Activated CD4-positive, alpha-beta T cell treated with anti-CD3 and anti-CD28 coated beads, Interleukin-2, amount 10 ng/mL, durations not matched to agents 7 days and 5 days (primary cell): ENCODE measurements around the gene AUTS2. TPM values are rescaled to one million over a fixed set of nuclear protein-coding genes. Genes with fewer than 3 reads are reported as not detected.
A peak's percentile ranks its signal among the peaks of the same experiment; 100 is the strongest.

Experiments
- CTCF ChIA-PET: fragments of 350-600 bp; sonication (Branson Sonifier 250); formaldehyde crosslinking; loops from one replicate; lab custom pipeline; 2021; ENCODE audit warnings: antibody characterized with exemption; lab: Charles Lee
- POLR2A ChIA-PET: fragments of 350-600 bp; sonication (Branson Sonifier 250); formaldehyde crosslinking; loops from one replicate; lab custom pipeline; 2021; ENCODE audit warnings: antibody characterized with exemption; lab: Charles Lee
- DNase-seq: peaks from one replicate; pipeline ENCODE4 v3.0.0-alpha.2; 2020
- H3K27ac Mint-ChIP-seq: one replicate; pipeline ENCODE4 v1.8.0; 2021; ENCODE audit warnings: mild to moderate bottlenecking, moderate library complexity, mixed read lengths
- H3K27me3 Mint-ChIP-seq: one replicate; pipeline ENCODE4 v1.8.0; 2021; ENCODE audit warnings: mixed read lengths
- H3K36me3 Mint-ChIP-seq: one replicate; pipeline ENCODE4 v1.8.0; 2021; ENCODE audit warnings: low read depth, mixed read lengths
- H3K4me1 Mint-ChIP-seq: one replicate; pipeline ENCODE4 v1.8.0; 2021; ENCODE audit warnings: mixed read lengths
- H3K4me3 Mint-ChIP-seq: one replicate; pipeline ENCODE4 v1.8.0; 2021; ENCODE audit warnings: mild to moderate bottlenecking, moderate library complexity, mixed read lengths
- H3K9me3 Mint-ChIP-seq: one replicate; pipeline ENCODE4 v1.8.0; 2021; ENCODE audit warnings: mixed read lengths
- total RNA-seq, 2 experiments: library from RNA; stranded (reverse); gene quantifications; one replicate each; pipeline ENCODE4 v1.2.3, GENCODE V29; 2021

The AUTS2 gene
- total RNA-seq, 2 experiments from 2014 or later, result 13.9 to 18.9 TPM

DNA sequence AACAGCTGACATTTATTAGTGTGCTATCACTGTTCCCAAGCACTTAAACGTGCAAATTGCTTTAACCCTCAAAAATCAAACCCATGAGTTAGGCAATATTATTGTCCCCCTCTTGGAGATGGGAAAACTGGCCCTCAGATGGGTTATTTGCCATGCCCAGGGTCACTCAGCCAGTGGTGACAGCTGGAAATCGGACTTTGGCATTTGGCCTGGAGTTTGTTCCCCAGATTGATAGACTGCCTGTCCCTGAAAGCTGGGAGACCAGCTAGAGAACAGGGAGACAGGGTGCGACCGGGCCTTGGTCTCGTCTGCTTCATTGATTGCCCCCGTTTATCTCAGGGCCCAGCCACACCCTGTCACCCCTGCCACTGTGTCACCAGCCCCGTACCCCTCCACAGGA lies 1167.4 kb downstream of the AUTS2 start:
- H3K4me3 Mint-ChIP-seq, result no peak overlapping the region
- CTCF ChIA-PET, result no interaction called here

DNA sequence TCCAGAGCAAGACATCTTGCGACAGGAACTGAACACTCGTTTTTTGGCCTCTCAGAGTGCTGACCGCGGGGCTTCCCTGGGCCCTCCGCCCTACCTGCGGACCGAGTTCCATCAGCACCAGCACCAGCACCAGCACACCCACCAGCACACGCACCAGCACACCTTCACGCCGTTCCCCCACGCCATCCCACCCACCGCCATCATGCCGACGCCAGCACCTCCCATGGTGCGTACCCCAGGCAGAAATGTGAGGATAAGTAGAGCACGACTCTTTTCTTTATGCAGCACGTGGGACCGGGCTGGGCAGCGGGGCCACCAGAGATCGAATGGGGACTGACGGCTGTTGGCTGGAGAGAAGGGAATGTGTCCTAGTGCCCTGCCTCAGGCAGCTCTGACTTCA lies 1167.8 kb downstream of the AUTS2 start:
- no peaks in the 10 kb centered on the region for H3K36me3 Mint-ChIP-seq
- no peaks in the 10 kb centered on the region for H3K9me3 Mint-ChIP-seq
- POLR2A ChIA-PET, result no interaction called here
- H3K27me3 Mint-ChIP-seq, result no peaks in the 10 kb centered on the region
- H3K4me3 Mint-ChIP-seq, result no peak overlapping the region
- CTCF ChIA-PET, result no interaction called here
- no peak overlapping the region for H3K27ac Mint-ChIP-seq
- peaks cover 8% of the 10 kb centered on the region for H3K4me1 Mint-ChIP-seq
- DNase-seq, result no peak

More for the DNA sequence above, 1167.4 kb downstream of the AUTS2 start:
- H3K27ac Mint-ChIP-seq, result no peak overlapping the region
- POLR2A ChIA-PET, result no interaction called here
- H3K4me1 Mint-ChIP-seq, result peaks cover 8% of the 10 kb centered on the region
- no peaks in the 10 kb centered on the region for H3K36me3 Mint-ChIP-seq
- no peaks in the 10 kb centered on the region for H3K9me3 Mint-ChIP-seq
- no peak for DNase-seq
- H3K27me3 Mint-ChIP-seq, result no peaks in the 10 kb centered on the region

DNA sequence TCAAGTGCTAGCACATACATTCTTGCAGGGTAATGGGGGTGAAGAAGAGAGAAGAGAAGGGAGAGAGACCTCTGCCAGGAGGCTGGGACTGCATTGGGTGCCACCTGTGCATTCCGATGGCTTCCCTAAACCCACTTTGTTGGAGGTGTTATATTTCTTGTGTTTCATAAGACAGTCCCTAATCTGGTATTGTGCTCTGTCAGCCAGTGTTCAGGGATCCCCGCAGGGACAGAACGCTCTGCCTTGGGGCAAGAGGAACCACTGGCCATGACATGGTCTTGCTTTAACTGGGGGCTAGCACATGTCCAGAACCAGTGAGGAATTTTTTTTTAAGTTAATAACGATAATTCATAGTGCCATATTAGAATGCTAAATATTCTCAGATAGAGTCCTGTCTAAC lies 1168.4 kb downstream of the AUTS2 start:
- ChIA-PET POLR2A (no interaction called here), CTCF (no interaction called here)
- Mint-ChIP-seq H3K27me3 (no peaks in the 10 kb centered on the region), H3K9me3 (no peaks in the 10 kb centered on the region), H3K4me1 (peaks cover 8% of the 10 kb centered on the region), H3K27ac (no peak overlapping the region), H3K4me3 (no peak overlapping the region), H3K36me3 (no peaks in the 10 kb centered on the region)
- DNase-seq, result no peak

DNA sequence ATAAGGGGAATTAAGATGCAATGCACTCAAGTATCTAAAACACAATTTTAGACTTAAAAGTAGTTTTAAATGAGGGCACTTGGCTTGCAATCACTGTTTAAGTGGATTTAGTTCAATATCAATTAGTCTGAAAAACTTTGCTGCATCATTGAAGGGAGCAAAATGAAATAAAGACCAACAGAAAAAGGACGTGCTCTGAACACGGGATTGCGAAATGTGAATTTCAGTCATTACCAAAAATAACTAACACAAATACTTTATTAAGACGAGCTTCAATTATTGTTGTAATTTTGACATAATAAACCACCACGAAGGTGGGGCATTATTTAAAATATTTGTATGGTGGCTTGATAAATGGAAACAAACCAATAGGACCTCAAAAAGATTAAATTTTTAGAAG lies 1171.9 kb downstream of the AUTS2 start:
- POLR2A ChIA-PET, result no interaction called here
- CTCF ChIA-PET, result interaction anchor here (1.2 kb wide), 1 partner anchor 9 kb away, joined by 4 read pairs; no protein-coding TSS in a partner anchor
- no peak for DNase-seq
- Mint-ChIP-seq H3K27ac (no peak overlapping the region), H3K9me3 (no peaks in the 10 kb centered on the region), H3K36me3 (no peaks in the 10 kb centered on the region), H3K27me3 (no peaks in the 10 kb centered on the region), H3K4me1 (no peaks in the 10 kb centered on the region), H3K4me3 (no peak overlapping the region)

DNA sequence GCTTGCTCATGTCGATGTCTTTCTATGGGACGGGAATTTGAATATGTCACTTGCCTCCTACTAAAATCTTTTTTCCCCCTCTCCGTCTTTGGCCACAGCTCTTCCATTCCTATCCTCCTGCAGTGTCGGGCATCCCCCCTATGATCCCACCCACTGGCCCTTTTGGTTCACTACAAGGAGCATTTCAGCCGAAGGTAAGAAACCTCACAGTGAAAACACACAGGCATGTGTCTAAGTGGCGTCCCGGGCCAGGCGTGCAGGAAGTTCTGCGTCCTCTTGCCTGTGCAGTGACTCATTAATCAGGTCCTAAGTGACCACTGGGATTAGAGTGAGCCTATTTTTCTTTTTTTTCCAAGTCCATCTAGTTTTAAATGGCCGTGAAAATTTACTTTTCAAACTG lies 1173.2 kb downstream of the AUTS2 start:
- Mint-ChIP-seq H3K9me3 (no peaks in the 10 kb centered on the region), H3K4me1 (peaks cover 10% of the 10 kb centered on the region), H3K27me3 (no peaks in the 10 kb centered on the region), H3K27ac (no peak overlapping the region), H3K4me3 (no peak overlapping the region), H3K36me3 (no peaks in the 10 kb centered on the region)
- ChIA-PET CTCF (no interaction called here), POLR2A (no interaction called here)
- no peak for DNase-seq

DNA sequence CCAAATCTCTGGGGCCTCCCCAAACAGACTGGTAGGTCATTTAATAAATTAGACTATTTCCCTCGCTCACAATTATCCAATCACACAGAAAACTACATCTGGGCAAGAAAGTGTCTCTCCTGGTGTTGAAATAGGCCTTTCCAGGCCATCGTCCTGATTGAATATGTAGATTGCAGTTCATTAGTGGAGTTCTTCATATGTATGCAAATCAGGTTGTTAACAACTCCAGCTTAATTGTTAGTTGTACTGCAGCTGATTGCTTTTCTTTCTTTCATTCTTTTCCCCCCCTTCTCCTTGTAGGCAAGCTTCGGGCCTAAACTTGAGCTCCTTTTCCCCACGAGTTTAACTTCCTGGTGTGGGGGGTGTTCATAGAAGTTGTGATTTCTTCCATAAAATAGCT lies 1174.6 kb downstream of the AUTS2 start:
- POLR2A ChIA-PET, result no interaction called here
- Mint-ChIP-seq H3K27ac (no peak overlapping the region), H3K4me3 (no peak overlapping the region), H3K36me3 (no peaks in the 10 kb centered on the region), H3K4me1 (peaks cover 25% of the 10 kb centered on the region), H3K9me3 (no peaks in the 10 kb centered on the region), H3K27me3 (no peaks in the 10 kb centered on the region)
- no peak for DNase-seq
- CTCF ChIA-PET, result no interaction called here

DNA sequence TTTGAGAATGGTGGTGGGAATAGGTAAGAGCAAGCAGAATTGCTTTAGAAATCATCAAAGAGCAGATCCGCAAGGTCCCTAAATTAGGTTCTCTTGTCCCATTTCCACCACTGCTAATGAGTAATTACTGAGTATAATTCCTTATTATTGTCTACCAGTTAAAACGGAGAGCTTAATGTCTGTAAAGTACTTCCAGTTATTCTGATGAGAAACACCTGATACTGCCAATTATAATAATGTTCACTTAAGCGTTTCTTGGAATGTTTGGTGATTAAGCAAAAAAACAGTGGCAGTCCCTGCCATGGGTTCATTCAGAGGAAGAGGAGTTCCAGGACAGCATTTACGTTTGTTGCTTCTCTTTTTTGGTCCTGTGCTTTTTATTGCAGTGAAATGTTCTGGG lies 1175.1 kb downstream of the AUTS2 start:
- no peak for DNase-seq
- Mint-ChIP-seq H3K4me3 (no peak overlapping the region), H3K4me1 (peaks cover 29% of the 10 kb centered on the region), H3K27ac (no peak overlapping the region), H3K9me3 (no peaks in the 10 kb centered on the region), H3K27me3 (no peaks in the 10 kb centered on the region), H3K36me3 (no peaks in the 10 kb centered on the region)
- CTCF ChIA-PET, result no interaction called here
- POLR2A ChIA-PET, result no interaction called here

DNA sequence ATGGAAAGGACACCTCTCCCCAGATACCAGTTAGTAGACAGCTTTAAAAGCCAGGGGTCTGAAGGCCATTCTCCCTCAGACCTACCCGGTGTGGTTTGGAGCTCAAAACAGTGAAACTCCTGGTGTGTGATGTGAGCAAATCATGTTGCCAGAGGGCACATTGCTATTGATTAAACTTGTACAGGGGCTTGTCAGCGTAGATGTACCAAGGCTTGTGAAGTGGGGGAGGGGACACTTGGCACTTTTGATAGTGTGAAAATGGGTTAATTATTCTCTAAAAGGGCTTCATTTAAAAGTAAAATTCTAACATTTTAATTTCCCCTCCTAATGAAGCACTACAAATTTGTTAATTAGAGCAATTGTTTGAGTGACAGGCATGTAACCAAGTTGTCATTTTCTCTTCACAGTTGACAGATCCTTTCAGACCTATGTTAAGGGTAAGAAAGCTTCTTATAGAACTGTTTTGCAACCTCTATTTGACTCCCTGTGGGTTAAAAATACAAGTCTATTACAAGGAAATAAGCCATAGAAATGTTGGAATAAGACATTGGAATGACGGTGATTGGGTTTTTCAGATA lies 1176.8 kb downstream of the AUTS2 start:
- H3K4me1 Mint-ChIP-seq, result peaks cover 45% of the 10 kb centered on the region
- no peak overlapping the region for H3K27ac Mint-ChIP-seq
- H3K27me3 Mint-ChIP-seq, result no peaks in the 10 kb centered on the region
- no peaks in the 10 kb centered on the region for H3K9me3 Mint-ChIP-seq
- no peaks in the 10 kb centered on the region for H3K36me3 Mint-ChIP-seq
- no peak overlapping the region for H3K4me3 Mint-ChIP-seq
- no peak for DNase-seq
- ChIA-PET POLR2A (interaction anchor here (0.6 kb wide), 1 partner anchor 76 kb away, joined by 7 read pairs; no protein-coding TSS in a partner anchor), CTCF (no interaction called here)

DNA sequence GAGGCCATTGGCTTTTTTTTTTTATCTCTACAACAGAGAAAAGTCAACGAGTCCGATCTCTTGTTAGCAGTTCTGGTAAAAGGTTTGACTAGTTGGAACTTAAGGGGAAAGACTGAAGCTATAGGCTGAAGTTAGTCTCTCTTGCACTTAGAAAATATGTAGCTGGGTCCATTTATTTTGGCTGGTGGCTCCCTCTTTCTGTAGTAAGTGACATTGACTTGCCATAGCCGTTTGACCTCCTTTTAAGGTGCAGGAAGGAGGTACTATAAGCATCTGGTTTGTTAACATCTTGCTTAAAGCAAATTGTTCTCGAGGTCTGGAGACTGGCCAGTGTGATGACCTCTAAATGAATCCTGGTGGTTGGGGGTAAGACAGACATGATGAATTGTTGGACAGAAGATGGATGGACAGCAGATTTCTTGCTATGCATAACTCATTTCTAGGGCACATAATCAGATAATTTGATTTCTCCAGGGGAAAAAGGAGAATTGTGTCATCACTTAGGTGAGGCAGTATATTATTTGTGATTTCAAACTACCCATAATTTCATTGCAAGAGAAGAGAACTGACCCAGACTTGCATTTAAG lies 1177.4 kb downstream of the AUTS2 start:
- no peak for DNase-seq
- H3K4me1 Mint-ChIP-seq, result peaks cover 47% of the 10 kb centered on the region
- ChIA-PET CTCF (interaction anchor here (0.6 kb wide), 1 partner anchor 445 kb away, joined by 3 read pairs; no protein-coding TSS in a partner anchor), POLR2A (no interaction called here)
- no peaks in the 10 kb centered on the region for H3K9me3 Mint-ChIP-seq
- H3K27ac Mint-ChIP-seq, result no peak overlapping the region
- H3K36me3 Mint-ChIP-seq, result no peaks in the 10 kb centered on the region
- H3K4me3 Mint-ChIP-seq, result no peak overlapping the region
- no peaks in the 10 kb centered on the region for H3K27me3 Mint-ChIP-seq

DNA sequence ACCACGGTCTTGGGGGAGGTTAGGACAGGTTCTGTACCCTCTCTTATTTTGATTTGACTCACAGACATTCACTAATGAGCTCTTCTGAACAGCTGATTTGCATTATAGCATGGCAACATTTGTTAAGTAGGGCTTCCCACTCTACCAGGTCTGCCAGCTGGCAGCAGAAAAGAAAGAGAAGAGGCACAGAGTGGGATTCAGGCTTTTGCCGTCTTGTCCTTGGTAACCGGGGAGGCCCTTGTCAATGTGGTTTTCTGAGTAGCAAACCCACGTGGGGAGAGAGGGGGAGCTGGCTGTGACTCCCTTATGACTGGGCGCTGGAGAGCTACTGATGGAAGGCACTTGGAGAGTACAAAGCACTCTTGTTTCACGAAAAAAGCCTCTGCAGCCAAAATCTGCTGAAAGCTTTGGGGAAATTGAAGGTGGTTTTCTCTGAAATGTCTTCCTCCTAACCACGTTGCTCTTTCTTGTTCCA lies 1178.4 kb downstream of the AUTS2 start:
- Mint-ChIP-seq H3K9me3 (no peaks in the 10 kb centered on the region), H3K27me3 (no peaks in the 10 kb centered on the region), H3K36me3 (no peaks in the 10 kb centered on the region), H3K4me1 (peaks cover 47% of the 10 kb centered on the region), H3K27ac (peak overlapping the region; percentile 82), H3K4me3 (no peak overlapping the region)
- peak; percentile 18 for DNase-seq
- CTCF ChIA-PET, result interaction anchor here (0.6 kb wide), 1 partner anchor 949 kb away, joined by 3 read pairs; no protein-coding TSS in a partner anchor
- POLR2A ChIA-PET, result no interaction called here

DNA sequence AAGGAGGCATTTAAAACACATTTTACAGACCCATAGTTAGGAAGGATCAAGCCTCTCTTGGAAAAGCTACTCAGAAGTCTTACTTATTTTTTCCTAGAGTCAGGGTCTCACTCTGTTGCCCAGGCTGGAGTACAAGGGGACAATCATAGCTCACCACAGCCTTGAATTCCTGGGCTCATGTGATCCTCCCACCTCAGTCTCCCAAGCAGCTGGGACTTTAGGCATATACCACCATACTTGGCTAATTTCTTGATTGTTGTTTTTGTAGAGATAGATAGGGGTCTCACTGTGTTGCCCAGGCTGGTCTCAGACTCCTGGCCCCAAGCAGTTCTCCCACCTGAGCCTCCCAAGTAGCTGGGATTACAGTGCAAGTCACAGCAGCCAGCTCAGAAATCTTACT lies 1179.0 kb downstream of the AUTS2 start:
- H3K9me3 Mint-ChIP-seq, result no peaks in the 10 kb centered on the region
- no peak overlapping the region for H3K4me3 Mint-ChIP-seq
- POLR2A ChIA-PET, result no interaction called here
- H3K4me1 Mint-ChIP-seq, result peaks cover 47% of the 10 kb centered on the region
- DNase-seq, result no peak
- CTCF ChIA-PET, result no interaction called here
- H3K27ac Mint-ChIP-seq, result peak overlapping the region; percentile 82
- no peaks in the 10 kb centered on the region for H3K27me3 Mint-ChIP-seq
- no peaks in the 10 kb centered on the region for H3K36me3 Mint-ChIP-seq

DNA sequence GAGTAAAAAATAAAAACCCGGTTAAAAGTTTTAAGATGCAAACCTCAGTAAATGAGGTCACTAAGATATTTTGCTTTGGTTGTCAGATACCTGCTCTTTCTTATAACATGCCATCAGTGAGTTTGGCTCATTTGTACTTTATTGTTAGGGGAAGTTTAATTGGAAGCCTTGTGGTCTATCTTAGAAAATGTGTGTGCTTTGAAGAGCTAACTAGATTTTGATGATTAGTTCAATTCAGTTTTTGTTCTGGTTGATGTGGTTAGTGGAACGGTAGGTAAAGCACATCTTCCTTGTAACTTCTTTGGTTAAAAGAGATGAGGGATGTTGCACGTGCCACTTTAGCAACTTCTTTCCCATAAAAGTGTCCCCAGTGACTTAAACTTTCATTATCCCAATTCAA lies 1180.3 kb downstream of the AUTS2 start:
- POLR2A ChIA-PET, result no interaction called here
- Mint-ChIP-seq H3K9me3 (no peaks in the 10 kb centered on the region), H3K27me3 (no peaks in the 10 kb centered on the region), H3K4me3 (no peak overlapping the region), H3K36me3 (no peaks in the 10 kb centered on the region), H3K4me1 (peaks cover 47% of the 10 kb centered on the region), H3K27ac (peak overlapping the region; percentile 78)
- DNase-seq, result no peak
- CTCF ChIA-PET, result interaction anchor here (1.8 to 1.9 kb wide), 2 partner anchors 9 to 10 kb away, joined by 4 to 6 read pairs; no protein-coding TSS in a partner anchor

DNA sequence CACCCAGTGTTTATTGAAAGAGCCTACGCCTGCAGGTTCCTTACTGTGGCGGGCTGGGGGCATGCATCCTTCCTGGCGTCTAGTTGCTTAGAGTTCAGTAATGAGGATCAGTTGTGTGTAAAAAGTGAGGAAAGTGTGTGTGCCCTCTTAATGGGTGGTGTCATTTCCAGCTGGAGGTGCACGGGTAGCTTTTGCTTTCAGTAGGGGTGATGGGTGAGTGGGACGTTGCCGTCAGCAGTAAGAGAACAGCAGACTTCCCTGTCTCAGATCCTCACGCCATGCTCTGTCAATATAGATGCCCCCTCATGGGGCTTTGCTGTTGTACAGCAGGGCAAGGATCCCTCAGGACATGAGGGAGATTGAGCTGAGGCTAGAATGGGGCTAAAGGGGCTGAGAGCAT lies 1181.0 kb downstream of the AUTS2 start:
- peaks cover 47% of the 10 kb centered on the region for H3K4me1 Mint-ChIP-seq
- peak overlapping the region; percentile 54 for H3K4me3 Mint-ChIP-seq
- peak overlapping the region; percentile 78 for H3K27ac Mint-ChIP-seq
- CTCF ChIA-PET, result interaction anchor here (1.8 to 1.9 kb wide), 2 partner anchors 9 kb away, joined by 4 to 6 read pairs; no protein-coding TSS in a partner anchor
- H3K36me3 Mint-ChIP-seq, result no peaks in the 10 kb centered on the region
- DNase-seq, result peak; percentile 14
- no peaks in the 10 kb centered on the region for H3K9me3 Mint-ChIP-seq
- POLR2A ChIA-PET, result no interaction called here
- no peaks in the 10 kb centered on the region for H3K27me3 Mint-ChIP-seq
